K562 (cell line): ENCODE data around the gene SGSM2. TPM values are rescaled to one million over a fixed set of nuclear protein-coding genes. Genes with fewer than 3 reads are reported as not detected.

ENCODE experiments used
- ATAC-seq: fragments of 200-7000 bp; cut with Tn5 transposase; 3 replicates; pipeline ENCODE4 v1.9.1; 2020; ENCODE audit warnings: moderate library complexity
- BruUV-seq: library from RNA; stranded (reverse); fragments of 400-500 nt; replicated peaks from 2 replicates; lab custom pipeline; 2021; lab: Mats Ljungman, UMichigan
- CTCF ChIA-PET: fragments of 300-600 bp; formaldehyde crosslinking; extraction: SDS; loops from one replicate; lab custom pipeline; 2021; ENCODE audit warnings: low intra/inter-chr PET ratio; lab: Yijun Ruan, JAX
- POLR2A ChIA-PET: fragments of 300-600, 350-650 bp; sonication (Branson Sonifier 250); formaldehyde crosslinking; extraction: SDS; loops from one replicate; lab custom pipeline; 2021; ENCODE audit warnings: antibody characterized with exemption, inconsistent platforms; lab: Yijun Ruan, JAX
- DNase-seq, 4 experiments: peaks; one replicate each; pipeline versions ENCODE4 v3.0.0 to v3.0.0-alpha.2; 2011 to 2018; ENCODE audit warnings: low spot score in 3 of 4, mixed read lengths in 3 of 4; ENCODE audit errors: extremely low read depth in 1 of 4
- FAIRE-seq: peaks from 2 replicates; lab custom pipeline; 2011; peaks lifted over from hg19 to GRCh38; lab: Jason Lieb, UNC
- H2AFZ ChIP-seq: 2 replicates; pipeline ENCODE4 v1.6.0; 2011; ENCODE audit warnings: low read depth, low read length, control low read depth, inconsistent platforms
- H3K27ac ChIP-seq: fragments of 200-600 bp; 3 replicates; pipeline ENCODE4 v1.8.0; 2011; ENCODE audit warnings: low read depth, mild to moderate bottlenecking, control low read depth, inconsistent platforms, low read length, moderate library complexity, mixed read lengths; ENCODE audit errors: extremely low read depth
- H3K27me3 ChIP-seq, 2 experiments: fragments of 300-600 bp in 1 of 2; 2 replicates in 1 of 2; 3 replicates in 1 of 2; pipeline versions ENCODE4 v1.6.0 to v1.8.0; 2011; ENCODE audit warnings: inconsistent platforms in 2 of 2, low read length in 2 of 2, mild to moderate bottlenecking in 1 of 2, mixed read lengths in 1 of 2, moderate library complexity in 1 of 2; ENCODE audit not compliant: control insufficient read depth in 2 of 2, insufficient read depth in 2 of 2
- H3K36me3 ChIP-seq: fragments of 300-600 bp; 3 replicates; pipeline ENCODE4 v1.8.0; 2011; ENCODE audit warnings: mild to moderate bottlenecking, low read length, inconsistent platforms; ENCODE audit not compliant: control insufficient read depth, insufficient read depth
- H3K4me1 ChIP-seq, 2 experiments: fragments of 200-600 bp in 1 of 2; replicated peaks in 1 of 2; 2 replicates in 1 of 2; 3 replicates in 1 of 2; pipeline versions ENCODE4 v1.5.1 to v1.8.0; 2011; ENCODE audit warnings: inconsistent platforms in 2 of 2, low read length in 2 of 2, mild to moderate bottlenecking in 1 of 2, mixed read lengths in 1 of 2, moderate library complexity in 1 of 2; ENCODE audit not compliant: control insufficient read depth in 2 of 2, insufficient read depth in 2 of 2
- H3K4me2 ChIP-seq: 2 replicates; pipeline ENCODE4 v1.6.1; 2011; ENCODE audit warnings: low read length, control low read depth, inconsistent platforms, mixed read lengths; ENCODE audit not compliant: insufficient read depth
- H3K4me3 ChIP-seq: fragments of 200-600 bp; sonication (generic), shearing (Covaris generic); 2 replicates; pipeline ENCODE4 v1.5.1; 2016; ENCODE audit warnings: control low read depth, inconsistent platforms
- H3K79me2 ChIP-seq: fragments of 200-600 bp; 3 replicates; pipeline ENCODE4 v1.8.0; 2011; ENCODE audit warnings: low read length, inconsistent platforms; ENCODE audit not compliant: control insufficient read depth, insufficient read depth
- H3K9ac ChIP-seq, 2 experiments: 2 replicates each; pipeline versions ENCODE4 v1.6.0 to v1.6.1; 2011; ENCODE audit warnings: low read depth in 2 of 2, low read length in 2 of 2, control low read depth in 1 of 2, inconsistent platforms in 1 of 2, mild to moderate bottlenecking in 1 of 2, mixed read lengths in 1 of 2; ENCODE audit not compliant: insufficient read depth in 1 of 2
- H3K9me1 ChIP-seq: one replicate; pipeline ENCODE4 v1.6.0; 2011; ENCODE audit warnings: inconsistent platforms, mild to moderate bottlenecking, low read length, moderate library complexity; ENCODE audit not compliant: control insufficient read depth, insufficient read depth
- H3K9me3 ChIP-seq: replicated peaks from 2 replicates; pipeline ENCODE4 v1.5.1; 2011; ENCODE audit warnings: low read depth, low read length, inconsistent platforms; ENCODE audit not compliant: control insufficient read depth, insufficient read depth
- H4K20me1 ChIP-seq: replicated peaks from 2 replicates; pipeline ENCODE4 v1.6.1; 2011; ENCODE audit warnings: low read length, inconsistent platforms, mixed read lengths; ENCODE audit not compliant: control insufficient read depth, insufficient read depth
- WHSC1 ChIP-seq: IDR thresholded peaks from one replicate; pipeline ENCODE4 v1.6.1; 2012; ENCODE audit warnings: low read length, control low read depth, inconsistent platforms
- ZNF384 ChIP-seq: IDR thresholded peaks from 2 replicates; pipeline ENCODE4 v1.6.1; 2012; ENCODE audit warnings: low read depth, low read length, improper control_type of control experiment
- WGBS: fragments of 100-300 bp; shearing (Covaris generic); methylation state at CpG from one replicate; pipeline ENCODE4 v1.1.6; 2016; ENCODE audit warnings: low coverage, mixed read lengths; ENCODE audit not compliant: insufficient coverage; ENCODE audit errors: missing lambda C conversion rate; 5-methylcytosine and 5-hydroxymethylcytosine counted together
- in situ Hi-C: fragments of 300-500 bp; cut with MboI; formaldehyde crosslinking; loops from 4 replicates; pipeline ENCODE4 v1.15.0; 2018; ENCODE audit warnings: inconsistent platforms, mixed read lengths
- intact Hi-C: fragments of 100-400 bp; cut with micrococcal nuclease; formaldehyde crosslinking; loops from 2 replicates; pipeline ENCODE4 v1.14.2; 2022
- polyA plus RNA-seq, 8 experiments: library from polyadenylated mRNA; depleted of rRNA in 4 of 8; stranded (reverse) in 5 of 8; unstranded in 3 of 8; fragments of >200 nt; fragmentation: Nextera tagmentation in 2 of 8; fragmentation: Illumina TruSeq in 1 of 8; extraction: Ambion mirVana in 2 of 8; extraction: Trizol in 1 of 8; gene quantifications; 2 replicates each; pipeline versions ENCODE4 v1.2.1 to v1.2.3, GENCODE V29; 2011 to 2014; ENCODE audit warnings: inconsistent platforms in 1 of 8, missing spikeins in 1 of 8
- total RNA-seq, 7 experiments: library from RNA; depleted of rRNA in 6 of 7; stranded (reverse); fragments of >200 nt in 6 of 7; fragmentation: Illumina TruSeq in 2 of 7; extraction: Trizol in 2 of 7; gene quantifications; 2 replicates each; pipeline versions ENCODE4 v1.2.1 to v1.2.3, GENCODE V29; 2011 to 2021; ENCODE audit warnings: low replicate concordance in 1 of 7

The SGSM2 gene
- total and polyA plus RNA-seq, 9 of the 15 experiments (the other 6 are each of a cell fraction or from before 2014, with no cell fraction given) = 0.20 to 26.3 (median 14.8) TPM

- no peaks in the 10 kb centered on the region for H3K79me2 ChIP-seq
- H3K9ac ChIP-seq = no peak overlapping the region
- H3K27me3 ChIP-seq = no peaks in the 10 kb centered on the region
- in situ Hi-C loops = no loop called here
- intact Hi-C loops = no loop called here
- FAIRE-seq = no peak
- POLR2A ChIA-PET = interaction anchor here (1.3 to 2.0 kb wide), 3 partner anchors 10 to 14 kb away, joined by 3 to 9 read pairs (median 4); no protein-coding TSS in a partner anchor
- H3K9me1 ChIP-seq = no peaks in the 10 kb centered on the region
- H4K20me1 ChIP-seq = no peaks in the 10 kb centered on the region
- peaks cover 4% of the 10 kb centered on the region; the same call in 1 of the 3 replicates for H3K36me3 ChIP-seq
- 0 out of 2 replicates have a peak overlapping the region, but pooled peaks have one; percentile 32 for H3K4me2 ChIP-seq
- no peak overlapping the region for H3K4me3 ChIP-seq
- CTCF ChIA-PET = interaction anchor here (0.6 kb wide), 1 partner anchor 17 kb away, joined by 3 read pairs; no protein-coding TSS in a partner anchor
- TF ChIP-seq WHSC1 = no peak
- peak; percentile 22; the same call in 1 of the 2 replicates for TF ChIP-seq ZNF384
- 68% methylated on average over 5 of the region's 8 CpGs for WGBS
- ATAC-seq = no peak
- H3K4me1 ChIP-seq = peaks cover 16 to 20% of the 10 kb centered on the region in 2 experiments
- H2AFZ ChIP-seq = no peak overlapping the region
- H3K9me3 ChIP-seq = no peaks in the 10 kb centered on the region
- no peak for DNase-seq
- no TSS peak for BruUV-seq
- peak overlapping the region; percentile 2; the same call in 1 of the 3 replicates for H3K27ac ChIP-seq
These were observed 69.1 kb downstream of the SGSM2 start for GRCh38 chr17:2406271-2406902.
